IPS DF 4.7 (cell line): ENCODE measurements around the gene SEC24D.

Experiments
- DNase-seq: peaks from one replicate; pipeline ENCODE4 v3.0.0-alpha.2; 2013; ENCODE audit warnings: low spot score; ENCODE audit errors: extremely low read depth

The SEC24D gene

DNA sequence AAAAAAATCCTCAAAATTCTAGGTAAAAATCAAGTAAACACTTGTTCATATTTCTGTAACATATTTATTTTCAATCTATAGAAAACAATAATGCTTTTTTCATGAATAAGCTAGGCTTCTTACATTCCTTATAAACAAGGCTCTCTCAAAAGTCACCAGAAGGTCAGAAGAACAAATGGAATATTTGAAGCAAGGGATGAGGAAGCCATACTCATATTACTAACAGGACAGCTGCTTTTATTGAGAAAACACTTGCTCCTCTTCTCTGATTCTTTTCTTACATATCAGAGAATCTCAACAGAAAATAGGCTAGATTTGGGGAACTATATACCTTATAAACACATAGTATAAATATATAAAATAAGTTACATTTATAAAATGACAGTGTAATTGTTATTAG, 82.8 kb downstream of the SEC24D start:
- no peak for DNase-seq

DNA sequence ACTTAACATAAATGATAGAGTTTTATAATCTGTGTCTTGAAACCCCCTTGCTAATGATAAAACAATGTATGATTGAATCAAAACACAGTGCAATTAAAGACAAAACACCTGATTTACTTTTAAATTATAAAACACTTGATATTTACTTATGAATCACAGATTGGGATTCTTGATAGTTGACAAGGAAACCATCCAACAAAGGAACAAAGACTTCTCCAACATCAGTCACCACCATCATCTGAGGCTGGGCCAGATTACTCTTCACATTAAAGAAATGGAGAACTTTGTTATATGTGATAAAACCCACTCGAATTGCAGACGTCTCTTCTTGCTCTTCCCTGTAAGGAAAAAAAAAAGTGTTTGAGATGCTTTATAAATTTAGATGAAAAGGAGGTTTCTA, 83.4 kb downstream of the SEC24D start:
- DNase-seq = no peak

DNA sequence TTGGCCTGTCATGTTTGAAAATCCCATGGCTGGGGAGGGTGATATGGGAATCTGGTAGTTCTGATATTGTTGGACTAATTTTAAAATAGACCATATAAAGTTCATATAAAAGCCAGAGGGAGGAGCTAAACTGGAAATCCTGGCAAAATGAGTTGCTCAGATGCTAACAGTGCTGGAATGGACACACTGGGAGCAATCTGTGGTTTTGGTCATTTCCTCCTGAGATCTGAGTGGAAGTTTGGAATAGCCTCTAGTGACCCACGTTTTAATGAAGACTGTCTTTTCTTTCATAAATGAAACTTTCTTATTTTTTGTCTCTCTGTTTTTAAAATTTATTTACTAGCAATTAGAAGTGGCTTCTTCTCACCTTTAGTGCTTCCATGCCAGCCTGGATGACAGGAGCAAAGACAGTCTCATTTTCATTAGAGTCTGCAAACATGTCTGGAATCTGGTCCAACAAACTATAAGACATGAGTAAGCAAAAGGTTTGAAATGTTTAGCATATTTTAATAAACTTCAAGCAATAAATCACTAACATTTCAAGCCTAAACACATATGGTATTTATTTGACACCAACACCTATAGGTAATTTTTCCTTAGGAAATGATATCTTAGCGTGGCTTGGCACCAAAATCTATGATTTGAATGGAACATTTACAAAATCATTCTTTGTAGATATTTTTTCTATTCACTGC, 84.2 kb downstream of the SEC24D start:
- DNase-seq = no peak

DNA sequence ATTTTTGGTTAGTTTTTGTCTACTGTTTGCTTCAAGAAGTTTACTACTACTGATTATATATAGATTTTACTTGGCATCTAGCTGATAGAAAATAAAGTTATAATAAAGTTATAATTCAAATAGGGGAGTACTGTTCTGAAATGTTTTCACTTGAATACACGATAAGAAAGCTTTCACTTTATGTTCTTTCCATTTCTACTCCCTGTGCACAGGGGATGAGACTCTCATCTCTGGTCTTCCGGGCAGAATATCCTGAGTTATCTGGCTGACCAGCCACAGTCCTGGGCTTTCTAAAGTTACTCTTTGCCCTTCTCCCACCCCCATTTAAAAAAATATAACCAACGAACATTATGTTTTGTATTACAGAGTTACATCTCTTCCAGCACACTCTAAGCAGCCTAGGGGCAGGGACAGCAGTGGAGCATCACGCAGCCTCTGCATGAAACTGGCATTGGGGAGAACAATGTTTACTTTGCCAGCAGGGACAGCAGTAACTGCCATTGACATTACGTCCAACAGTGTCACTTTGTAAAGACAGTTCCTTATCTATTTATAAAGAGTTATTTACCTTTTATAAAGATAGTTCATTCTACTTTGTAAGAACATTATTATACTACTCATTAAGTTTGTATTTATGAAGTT, 86.5 kb downstream of the SEC24D start:
- DNase-seq = no peak

DNA sequence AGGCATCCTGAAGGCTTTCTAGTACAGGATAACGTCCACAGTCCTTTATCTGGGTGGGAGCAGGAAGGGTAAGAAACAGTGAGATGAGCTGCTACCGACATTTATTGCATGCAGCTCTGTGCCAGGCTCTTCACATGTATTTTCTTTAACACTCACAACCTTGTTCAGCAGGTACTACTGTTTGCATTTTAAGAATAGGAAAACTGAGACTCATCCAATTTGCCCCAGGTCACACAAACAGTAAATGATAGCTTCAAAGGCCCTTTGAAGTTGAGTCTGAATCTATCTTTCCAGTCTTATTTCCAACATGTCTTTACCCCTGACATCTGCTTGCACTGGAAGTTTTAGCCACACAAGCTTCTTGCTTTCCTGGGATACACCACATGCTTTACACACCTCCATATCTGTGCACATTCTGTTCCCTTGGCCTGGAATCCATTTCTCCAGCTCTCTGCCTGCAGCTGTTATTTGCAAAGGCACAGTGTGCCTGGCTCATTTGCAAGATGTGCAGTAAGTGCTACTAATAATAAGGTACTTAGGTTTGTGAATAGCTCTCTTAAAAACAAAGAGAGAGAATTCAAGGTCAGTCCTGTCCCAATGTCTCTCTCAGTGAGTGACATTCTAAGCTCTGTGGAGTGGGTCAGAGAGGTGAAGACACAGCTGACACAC, 89.5 kb downstream of the SEC24D start:
- no peak for DNase-seq

DNA sequence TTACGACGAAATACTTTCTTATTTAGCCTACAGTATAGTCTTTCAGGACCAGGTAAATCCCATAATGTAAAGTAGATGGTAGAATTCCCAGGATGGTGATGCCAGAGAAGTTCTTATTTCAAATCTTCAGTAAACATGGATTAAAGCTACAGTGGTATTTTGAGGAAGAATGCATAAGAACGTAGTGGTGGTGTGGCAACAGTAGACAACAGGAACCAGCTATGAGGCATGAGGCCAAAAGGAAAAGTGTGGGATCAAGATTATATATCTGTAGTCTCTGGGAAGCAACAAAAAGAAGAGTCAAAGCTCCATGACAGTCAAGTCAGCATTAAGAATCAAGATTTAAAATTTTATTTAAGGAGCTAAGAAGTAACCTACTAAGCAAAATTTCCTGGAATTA, 90.6 kb downstream of the SEC24D start:
- DNase-seq = no peak

DNA sequence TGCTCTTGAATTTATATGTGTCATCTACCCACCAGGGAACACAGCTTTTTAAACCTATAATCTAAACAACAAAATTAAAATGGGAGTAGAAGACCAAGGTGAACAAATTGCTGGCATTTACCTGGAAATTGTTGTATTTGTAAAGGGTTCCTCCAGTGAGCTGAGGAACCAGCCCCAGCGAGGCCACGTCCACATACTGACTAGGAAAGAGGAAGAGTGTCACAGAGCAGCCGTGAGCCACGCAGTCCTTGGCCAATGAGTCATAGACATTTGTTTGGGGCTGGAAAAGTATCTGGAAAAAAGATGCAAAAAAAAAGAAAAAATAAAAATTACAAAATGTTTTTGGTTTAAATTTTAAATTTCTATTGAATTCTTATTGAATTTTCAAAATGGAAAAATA, 92.1 kb downstream of the SEC24D start:
- DNase-seq = no peak

DNA sequence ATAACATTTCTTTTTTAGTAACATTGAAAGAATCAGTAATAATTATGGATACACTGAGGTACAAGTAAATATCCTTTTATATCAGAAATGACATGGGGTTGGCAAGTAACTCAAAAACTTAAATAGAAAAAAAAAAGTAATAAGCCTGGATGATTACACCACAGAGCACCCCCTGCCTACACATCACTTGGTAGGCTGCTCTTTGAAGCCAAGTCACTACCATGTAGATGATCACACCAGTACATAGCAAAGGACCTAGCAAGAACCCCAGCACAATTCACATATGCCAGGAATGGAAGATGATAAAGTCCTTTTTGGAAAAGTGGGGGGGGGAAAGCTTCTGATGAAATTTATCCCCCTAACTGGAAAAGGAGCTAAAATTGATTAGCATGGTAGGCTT, 93.9 kb downstream of the SEC24D start:
- DNase-seq = no peak

DNA sequence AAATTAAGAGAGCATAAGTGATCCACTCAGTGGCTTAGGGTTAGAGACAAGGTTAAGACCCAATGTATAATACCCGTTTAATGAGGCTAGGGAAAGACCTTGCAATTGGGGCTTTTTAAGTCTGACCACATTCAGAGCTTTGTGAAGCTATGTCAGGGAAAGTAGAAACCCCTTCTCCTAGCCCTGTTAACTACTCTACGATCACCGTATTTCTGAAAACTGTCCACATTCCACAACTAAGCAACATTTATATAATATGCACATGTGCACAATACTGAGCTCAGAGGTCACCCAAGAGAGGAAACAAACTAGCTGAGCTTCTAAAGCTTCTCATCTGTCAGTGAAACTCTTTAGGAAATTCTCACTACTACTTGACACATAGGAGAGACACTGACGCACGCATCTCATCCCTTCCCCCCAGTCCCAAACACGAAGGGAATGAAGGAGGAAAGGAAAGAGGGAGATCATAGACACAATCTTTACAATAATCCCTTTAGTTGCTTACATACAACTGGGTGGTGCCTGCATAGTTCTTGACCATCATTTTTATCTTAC, 94.5 kb downstream of the SEC24D start:
- DNase-seq = no peak

DNA sequence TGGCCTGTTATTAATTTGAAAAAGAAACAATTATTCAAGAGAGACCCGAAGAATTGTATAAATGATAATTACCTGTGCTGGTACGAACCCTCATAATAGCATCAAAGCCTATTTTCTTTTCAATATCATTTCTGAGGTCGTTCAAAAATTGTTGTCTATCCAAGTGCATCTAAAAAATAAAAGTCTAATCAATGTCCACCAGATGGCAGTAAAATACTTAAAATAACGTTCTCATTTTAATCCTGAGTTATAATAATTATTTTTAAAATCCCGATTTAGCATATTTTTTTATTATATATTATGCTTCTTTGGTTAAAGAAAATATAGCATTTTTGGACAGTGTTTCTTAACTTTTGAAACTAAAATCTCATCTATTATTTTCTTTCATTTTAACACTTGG, 95.1 kb downstream of the SEC24D start:
- no peak for DNase-seq

DNA sequence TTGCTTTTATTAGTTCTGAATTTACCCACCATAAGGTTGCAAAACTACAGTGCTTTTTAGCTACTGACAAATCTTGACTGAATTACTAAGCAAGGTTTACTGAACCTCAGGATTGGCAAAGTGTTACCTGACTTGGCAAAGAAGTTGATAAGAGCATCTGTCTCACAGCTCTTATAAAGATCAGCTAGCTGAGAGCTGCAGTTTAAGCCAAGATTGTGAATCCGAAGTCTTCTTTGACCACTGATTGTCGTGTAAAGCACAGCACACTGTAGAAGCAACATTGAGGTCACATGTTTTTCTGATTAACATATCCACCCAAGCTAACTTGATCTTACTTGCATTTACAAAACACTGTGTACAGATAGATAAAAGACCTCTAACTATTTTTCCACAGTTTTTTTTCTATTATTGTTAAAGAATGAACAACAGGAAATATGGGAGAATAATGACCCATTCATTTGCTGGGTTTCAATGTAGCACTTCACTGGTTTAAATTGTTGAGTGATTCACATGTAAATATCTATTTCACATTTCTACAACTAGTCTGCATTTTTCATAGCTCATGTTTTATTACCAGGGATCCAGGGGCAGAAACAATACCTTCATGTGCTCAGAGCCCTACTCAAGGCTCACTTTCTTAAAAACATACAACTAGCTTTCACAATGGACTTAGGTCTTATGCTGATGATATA, 96.8 kb downstream of the SEC24D start:
- DNase-seq = no peak

DNA sequence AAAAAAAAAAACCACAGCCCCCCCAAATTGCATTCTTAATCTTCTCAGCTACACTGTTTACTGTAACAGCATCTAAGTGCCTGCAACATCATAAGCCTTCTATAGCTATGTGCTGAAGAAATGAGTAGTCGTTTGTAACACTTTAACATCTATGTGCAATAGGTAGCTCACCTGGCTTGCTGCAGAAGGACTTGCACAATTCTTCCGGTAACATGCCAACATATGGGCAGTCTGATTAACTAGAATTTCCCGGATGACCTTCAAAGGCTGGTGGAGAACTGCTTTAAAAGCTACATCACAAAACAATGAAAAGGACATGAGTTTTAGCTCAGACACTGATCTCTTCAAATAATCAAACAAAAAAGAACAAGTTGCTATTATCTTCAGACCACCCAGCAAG, 97.8 kb downstream of the SEC24D start:
- no peak for DNase-seq

DNA sequence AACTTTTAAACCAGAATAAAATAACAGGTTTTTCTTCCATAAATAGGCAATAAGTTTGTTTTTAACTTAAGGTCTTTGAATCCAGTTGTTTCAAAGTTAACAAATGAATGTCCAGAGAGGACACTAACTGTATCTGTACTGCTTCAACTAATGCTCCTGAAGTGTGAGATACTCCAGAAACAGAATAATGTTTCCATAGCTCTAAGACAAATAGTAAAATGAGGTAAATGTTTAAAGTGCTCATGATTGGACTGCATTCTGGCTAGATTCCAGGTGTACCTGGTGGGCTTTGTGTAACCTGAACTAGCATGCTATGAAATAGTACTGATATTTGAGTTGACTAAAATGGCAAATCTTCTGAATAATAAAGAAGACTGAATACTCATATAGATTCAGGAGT, 99.0 kb downstream of the SEC24D start:
- no peak for DNase-seq

DNA sequence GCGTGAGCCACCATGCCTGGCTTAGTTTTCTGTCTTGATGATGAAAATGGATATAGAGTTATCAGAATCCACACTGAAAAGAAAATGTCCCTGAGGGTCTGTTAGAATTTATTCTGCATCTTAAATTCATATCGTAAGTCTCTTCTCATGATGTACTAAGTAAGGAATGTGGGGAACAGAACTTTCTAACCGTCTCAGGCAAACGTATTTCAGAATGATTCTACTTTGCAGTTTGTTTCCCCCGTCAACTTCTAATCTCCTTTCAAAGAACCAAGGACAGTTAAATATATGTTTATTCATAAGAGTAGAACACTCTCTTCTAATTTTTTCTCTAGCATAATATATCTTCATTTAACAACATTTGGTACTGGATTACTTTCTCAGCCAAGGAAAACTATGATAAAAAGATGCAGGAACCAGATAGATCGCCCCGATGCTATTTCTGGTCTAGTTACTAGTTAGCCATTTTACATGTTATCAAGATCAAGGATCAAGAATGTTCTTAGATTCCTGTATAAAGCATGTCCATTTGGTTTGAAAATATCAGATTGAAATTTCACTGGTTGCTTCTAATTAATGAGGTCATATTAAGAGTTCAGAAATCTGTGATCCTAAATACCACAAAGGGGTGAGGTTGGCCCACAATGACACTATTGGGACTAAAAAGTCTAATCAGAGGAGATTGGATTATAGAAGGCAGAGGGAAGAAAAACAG, 101.3 kb downstream of the SEC24D start:
- DNase-seq = no peak

DNA sequence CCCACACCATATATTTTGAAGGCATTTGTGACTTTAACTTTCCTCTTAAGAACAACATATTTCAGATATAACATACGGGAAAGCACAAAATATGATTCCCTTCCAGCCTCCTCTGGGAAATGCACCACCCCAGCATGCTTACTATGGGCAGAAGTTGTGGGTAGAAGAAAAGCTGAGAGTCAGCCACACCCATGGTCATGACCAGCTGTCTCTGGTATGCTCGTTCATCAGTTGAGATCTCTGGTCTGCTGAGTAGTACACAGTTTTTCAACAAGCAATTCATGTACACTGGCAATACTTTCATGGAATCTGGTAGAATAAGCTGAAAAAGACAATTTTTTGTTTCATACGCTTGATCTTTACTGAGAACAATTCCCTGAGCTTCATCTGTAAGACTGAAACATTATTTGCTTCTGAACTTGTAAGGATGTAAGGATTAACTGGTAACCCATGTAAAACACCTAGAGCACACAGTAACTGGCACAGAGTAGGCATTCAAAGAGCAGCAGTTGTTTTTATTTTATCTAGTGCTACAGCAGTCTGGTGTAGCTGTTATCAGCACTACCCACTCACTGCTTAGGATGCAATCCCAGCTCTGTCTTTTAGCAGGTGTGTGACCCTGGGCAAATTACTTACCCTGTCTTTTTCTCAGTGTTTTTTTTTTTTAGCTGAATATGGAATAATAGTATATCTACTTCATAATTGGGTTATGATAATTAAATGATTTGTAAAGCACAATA, 103.2 kb downstream of the SEC24D start:
- DNase-seq = no peak

DNA sequence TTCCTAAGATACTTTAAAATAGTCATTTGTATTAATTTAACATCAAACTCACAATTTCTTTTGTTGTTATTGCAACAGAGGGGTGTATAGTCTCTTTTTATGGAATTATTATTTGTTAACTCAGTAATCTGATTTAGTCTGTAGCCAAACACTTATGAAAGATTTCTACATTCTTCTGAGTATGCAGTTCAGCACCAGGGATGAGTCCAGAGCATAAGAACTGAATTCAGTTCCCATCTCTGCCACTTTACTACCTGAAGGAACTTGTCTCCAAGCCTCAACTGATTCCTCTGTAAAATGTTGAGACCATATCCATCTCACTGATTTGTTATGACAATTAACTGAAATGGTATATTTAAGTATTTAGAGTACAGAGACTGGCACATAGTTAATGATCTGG, 105.2 kb downstream of the SEC24D start:
- DNase-seq = no peak

DNA sequence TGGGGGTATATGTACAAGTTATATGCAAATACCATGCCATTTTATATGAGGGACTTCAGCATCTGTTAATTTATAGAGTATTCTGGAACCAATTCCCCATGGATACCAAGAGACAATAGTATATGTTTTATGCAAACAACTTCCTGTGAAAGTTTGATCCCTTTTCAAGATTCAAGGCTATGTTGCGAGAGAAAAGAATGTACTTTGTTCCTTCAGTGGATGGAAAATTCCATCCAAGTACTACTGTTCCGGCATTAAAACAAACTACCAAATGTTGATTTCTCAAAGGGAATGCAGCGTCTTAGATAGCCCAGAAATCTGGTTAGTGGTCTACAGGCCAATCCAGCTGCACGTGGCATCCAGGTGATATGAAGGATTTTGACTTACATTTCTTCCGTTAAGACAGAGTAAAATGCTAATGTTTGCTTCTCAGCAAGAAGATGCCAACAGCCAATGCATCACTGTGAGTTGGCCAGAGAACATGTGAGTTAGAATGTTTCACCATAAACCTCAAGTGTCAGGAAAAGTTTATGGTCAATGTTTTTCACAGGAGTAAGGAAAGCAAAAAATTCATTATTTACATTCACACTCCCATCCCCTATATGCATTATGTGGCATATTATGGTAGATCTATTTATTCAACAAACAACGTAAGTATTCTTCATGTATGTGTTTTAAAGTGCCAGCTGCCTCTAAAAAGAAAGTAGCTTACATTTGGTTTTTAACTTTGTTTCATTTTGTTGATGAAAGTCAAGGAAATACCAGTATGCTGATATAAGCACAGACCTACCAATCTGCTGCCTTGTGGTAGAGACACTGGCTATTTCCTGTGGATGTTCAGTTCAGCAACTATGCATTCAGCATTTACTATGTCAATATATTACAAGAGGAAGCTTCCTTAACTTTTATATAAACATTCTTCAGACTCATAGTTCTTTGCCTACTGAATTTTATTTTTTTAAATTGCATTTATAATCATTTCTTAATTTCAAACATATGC, 106.3 kb downstream of the SEC24D start:
- DNase-seq = no peak

DNA sequence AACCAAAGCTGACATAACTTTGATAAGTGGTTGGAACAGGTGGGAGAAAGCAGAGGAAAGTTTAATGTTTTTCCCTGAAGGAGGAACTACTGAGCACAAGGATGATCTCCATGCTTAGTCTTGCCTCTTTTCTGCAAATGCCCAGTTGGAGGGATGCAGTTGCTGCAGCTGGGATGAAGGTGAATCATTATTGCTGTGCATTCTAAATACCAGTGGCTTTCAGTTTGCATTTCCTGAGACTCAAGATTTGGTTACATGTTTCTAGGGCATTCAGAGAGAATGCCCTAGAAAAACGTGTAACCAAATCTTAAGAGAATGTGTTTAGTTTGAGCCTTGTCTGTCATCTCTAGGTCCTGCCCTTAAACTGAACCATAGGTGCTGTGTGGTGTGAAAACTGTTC, 108.6 kb downstream of the SEC24D start:
- no peak for DNase-seq

DNA sequence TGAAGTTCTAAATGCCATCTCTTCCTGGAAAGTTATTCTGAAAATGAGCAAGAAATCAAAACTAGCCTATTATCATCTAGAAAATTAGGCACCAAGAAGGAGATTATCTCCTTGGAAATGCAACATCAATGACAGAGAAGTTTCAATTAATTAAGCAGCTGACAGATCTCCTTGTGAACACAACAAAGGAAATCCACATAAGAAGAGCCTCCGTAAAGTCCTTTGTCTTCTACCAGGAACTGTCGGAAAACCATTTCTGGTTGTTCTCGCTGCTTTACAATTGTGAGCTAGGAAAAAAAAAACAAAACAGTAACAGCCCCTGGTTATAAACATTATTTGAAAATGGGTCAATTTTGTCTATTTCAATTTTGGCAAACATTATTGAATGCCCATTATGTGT, 112.6 kb downstream of the SEC24D start:
- DNase-seq = no peak
